Peyer's patch (tissue), 4 donors: ENCODE data around the gene WBP4.

Experiments used
- POLR2A ChIP-seq, 2 donors: fragments of 450-650 bp; IDR thresholded peaks; one replicate each; pipeline ENCODE4 v1.5.1; 2017; ENCODE audit warnings: antibody characterized with exemption in 2 of 2, mild to moderate bottlenecking in 2 of 2, moderate library complexity in 2 of 2
- TF ChIP-seq, protein P1 (sequence below), 6 experiments: fragments of 450-650 bp in 4 of 6; fragments of 200-600 bp in 2 of 6; sonication (generic) in 1 of 6; IDR thresholded peaks; one replicate each; pipeline ENCODE4 v1.5.1; 2017 to 2019; ENCODE audit warnings: antibody characterized with exemption in 6 of 6, mild to moderate bottlenecking in 3 of 6, moderate library complexity in 1 of 6

DNA sequence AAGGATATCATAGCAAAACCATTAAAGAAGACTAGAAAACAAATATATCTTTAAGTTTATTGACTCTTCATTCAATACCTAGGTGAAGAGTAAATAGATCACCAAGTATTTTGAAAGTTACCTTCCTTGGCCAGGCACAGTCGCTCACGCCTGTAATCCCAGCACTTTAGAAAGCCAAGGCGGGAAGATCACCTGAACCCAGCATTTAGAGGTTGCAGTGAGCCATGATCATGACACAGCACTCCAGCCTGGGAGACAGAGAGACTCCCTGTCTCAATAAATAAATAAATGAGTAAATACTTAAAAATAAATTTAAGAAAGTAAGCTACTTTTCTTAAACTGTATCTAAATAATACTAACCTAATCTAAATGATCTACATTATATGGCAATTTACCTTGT is 8.9 kb upstream of the WBP4 start:
- TF ChIP-seq, protein P1, sequence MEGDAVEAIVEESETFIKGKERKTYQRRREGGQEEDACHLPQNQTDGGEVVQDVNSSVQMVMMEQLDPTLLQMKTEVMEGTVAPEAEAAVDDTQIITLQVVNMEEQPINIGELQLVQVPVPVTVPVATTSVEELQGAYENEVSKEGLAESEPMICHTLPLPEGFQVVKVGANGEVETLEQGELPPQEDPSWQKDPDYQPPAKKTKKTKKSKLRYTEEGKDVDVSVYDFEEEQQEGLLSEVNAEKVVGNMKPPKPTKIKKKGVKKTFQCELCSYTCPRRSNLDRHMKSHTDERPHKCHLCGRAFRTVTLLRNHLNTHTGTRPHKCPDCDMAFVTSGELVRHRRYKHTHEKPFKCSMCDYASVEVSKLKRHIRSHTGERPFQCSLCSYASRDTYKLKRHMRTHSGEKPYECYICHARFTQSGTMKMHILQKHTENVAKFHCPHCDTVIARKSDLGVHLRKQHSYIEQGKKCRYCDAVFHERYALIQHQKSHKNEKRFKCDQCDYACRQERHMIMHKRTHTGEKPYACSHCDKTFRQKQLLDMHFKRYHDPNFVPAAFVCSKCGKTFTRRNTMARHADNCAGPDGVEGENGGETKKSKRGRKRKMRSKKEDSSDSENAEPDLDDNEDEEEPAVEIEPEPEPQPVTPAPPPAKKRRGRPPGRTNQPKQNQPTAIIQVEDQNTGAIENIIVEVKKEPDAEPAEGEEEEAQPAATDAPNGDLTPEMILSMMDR (IDR thresholded peaks at IDR 0.05), result no peak
- no peak for TF ChIP-seq POLR2A (IDR thresholded peaks at IDR 0.05)
